ENCODE data around the gene DOCK2. TPM values are rescaled to one million over a fixed set of nuclear protein-coding genes. Genes with fewer than 3 reads are reported as not detected.

DOCK2 gene
- total RNA-seq, 1 experiment from 2014 or later, result 1.4 TPM

- H3K27ac ChIP-seq (ENCODE audit: low read length), result no peak overlapping the region
- ATAC-seq (no peak), DNase-seq (ENCODE audit: low read depth, low spot score) (no peak)
- H3K27me3 ChIP-seq (ENCODE audit: control insufficient read depth, insufficient read depth, low read length), result no peaks in the 10 kb centered on the region
- TF ChIP-seq POLR2AphosphoS5 (IDR thresholded peaks at IDR 0.05; ENCODE audit: low read depth, low read length), result no peak
- no peak for TF ChIP-seq SIN3A (IDR thresholded peaks at IDR 0.05; ENCODE audit: borderline replicate concordance, insufficient read depth, low read depth, low read length)
- TF ChIP-seq CTCF (IDR thresholded peaks at IDR 0.05), result no peak
- no peak for TF ChIP-seq TCF7L2 (IDR thresholded peaks at IDR 0.05; ENCODE audit: low read depth, low read length)
- H3K9me3 ChIP-seq (ENCODE audit: control insufficient read depth, insufficient read depth, low read depth, low read length), result no peaks in the 10 kb centered on the region
- no TSS peak for BruUV-seq (replicated peaks)
- ChIA-PET POLR2A (no interaction called here), CTCF (no interaction called here)
- in situ Hi-C loops (cut with HindIII; ENCODE audit: low pct_unique_long_range_greater_than_20kb, low sequenced_read_pairs) (no loop called here), intact Hi-C loops (cut with micrococcal nuclease; ENCODE audit: unreplicated experiment) (no loop called here)
- H3K4me3 ChIP-seq (ENCODE audit: low read depth in 2 of 2, low read length in 2 of 2), result no peak overlapping the region
- H3K4me1 ChIP-seq (ENCODE audit: control insufficient read depth, insufficient read depth, low read length), result no peaks in the 10 kb centered on the region
- no peaks in the 10 kb centered on the region for H3K36me3 ChIP-seq (ENCODE audit: control insufficient read depth, insufficient read depth, low read length)
Measured at GRCh38 chr5:169838688-169839087, 201.6 kb downstream of the DOCK2 start.

- no peak for ATAC-seq
- Histone ChIP-seq H3K4me1 (ENCODE audit: control insufficient read depth, insufficient read depth, low read length) (no peaks in the 10 kb centered on the region), H3K9me3 (ENCODE audit: control insufficient read depth, insufficient read depth, low read depth, low read length) (no peaks in the 10 kb centered on the region), H3K36me3 (ENCODE audit: control insufficient read depth, insufficient read depth, low read length) (no peaks in the 10 kb centered on the region), H3K4me3 (ENCODE audit: low read depth in 2 of 2, low read length in 2 of 2) (no peak overlapping the region), H3K27ac (ENCODE audit: low read length) (no peak overlapping the region), H3K27me3 (ENCODE audit: control insufficient read depth, insufficient read depth, low read length) (no peaks in the 10 kb centered on the region)
- no peak for TF ChIP-seq REST (IDR thresholded peaks at IDR 0.05; ENCODE audit: insufficient read depth in 1 of 2, low read depth in 2 of 2, low read length in 1 of 2)
- no peak for TF ChIP-seq TCF7L2 (IDR thresholded peaks at IDR 0.05; ENCODE audit: low read depth, low read length)
- TF ChIP-seq SIN3A (IDR thresholded peaks at IDR 0.05; ENCODE audit: borderline replicate concordance, insufficient read depth, low read depth, low read length), result no peak
- no peak for TF ChIP-seq POLR2AphosphoS5 (IDR thresholded peaks at IDR 0.05; ENCODE audit: low read depth, low read length)
- TF ChIP-seq CTCF (IDR thresholded peaks at IDR 0.05), result no peak
- intact Hi-C loops (cut with micrococcal nuclease; ENCODE audit: unreplicated experiment) (no loop called here), in situ Hi-C loops (cut with HindIII; ENCODE audit: low pct_unique_long_range_greater_than_20kb, low sequenced_read_pairs) (no loop called here)
- POLR2A ChIA-PET, result no interaction called here
- DNase-seq (ENCODE audit: low read depth, low spot score), result no peak
- no TSS peak for BruUV-seq (replicated peaks)
- CTCF ChIA-PET, result interaction anchor here (0.6 kb wide), 1 partner anchor 178 kb away, joined by 4 read pairs; no protein-coding TSS in a partner anchor
Measured at GRCh38 chr5:169840405-169840804, 203.3 kb downstream of the DOCK2 start.
